ENCODE results near the gene TSNAXIP1.
"Not testable (repeated sequence)": the region's sequence is repeated elsewhere in the genome, so short reads cannot be mapped to it uniquely, and the experiment has no call there.

Gene TSNAXIP1

DNA sequence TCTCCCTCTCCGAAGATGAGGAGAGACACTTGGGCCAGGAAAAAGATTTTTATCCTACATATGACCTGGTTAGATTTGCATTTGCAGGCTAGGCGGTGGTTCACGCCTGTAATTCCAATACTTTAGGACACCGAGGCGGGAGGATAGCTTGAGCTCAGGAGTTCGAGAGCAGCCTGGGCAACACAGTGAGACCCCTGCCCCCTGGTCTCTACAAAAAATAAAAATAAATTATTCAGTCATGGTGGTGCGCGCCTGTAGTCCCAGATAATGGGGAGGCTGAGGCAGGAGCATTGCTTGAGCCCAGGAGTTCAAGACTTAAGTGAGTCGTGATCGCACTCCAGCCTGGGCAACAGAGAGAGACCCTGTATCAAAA, 27.5 kb downstream of the TSNAXIP1 start:
- DNase-seq, result no peak

DNA sequence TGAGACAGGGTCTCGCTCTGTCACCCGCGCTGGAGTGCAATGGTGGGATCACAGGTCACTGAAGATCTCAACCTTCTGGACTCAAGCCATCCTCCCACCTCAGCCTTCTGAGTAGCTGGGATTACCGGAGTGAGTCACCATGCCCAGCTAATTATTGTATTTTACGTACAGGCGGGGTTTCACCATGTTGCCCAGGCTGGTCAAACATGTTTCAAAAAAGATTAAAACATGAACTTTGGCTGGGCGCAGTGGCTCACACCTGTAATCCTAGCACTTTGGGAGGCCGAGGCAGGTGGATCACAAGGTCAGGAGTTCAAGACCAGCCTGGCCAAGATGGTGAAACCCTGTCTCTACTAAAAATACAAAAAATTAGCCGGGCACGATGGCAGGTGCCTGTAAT, 30.5 kb downstream of the TSNAXIP1 start:
- DNase-seq, result not testable (repeated sequence)

DNA sequence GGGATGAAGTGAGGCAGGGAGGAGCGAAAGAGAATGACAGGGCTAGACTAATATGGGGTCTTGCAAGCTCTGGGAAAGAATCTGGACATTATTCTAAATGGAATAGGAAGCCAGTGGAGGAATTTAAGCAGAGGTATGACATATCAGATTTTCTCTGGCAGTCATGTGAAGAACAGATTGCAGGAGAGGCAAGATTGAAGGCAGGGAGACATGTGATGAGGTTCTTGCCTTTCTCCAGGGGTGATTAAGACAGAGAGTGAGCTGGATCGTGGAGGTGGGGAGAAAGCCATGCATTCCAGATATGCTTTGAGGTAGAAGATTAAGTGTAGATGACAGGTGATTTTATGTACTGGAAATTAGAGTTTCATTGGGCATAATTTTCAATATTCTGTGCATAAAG, 31.1 kb downstream of the TSNAXIP1 start:
- DNase-seq, result no peak

DNA sequence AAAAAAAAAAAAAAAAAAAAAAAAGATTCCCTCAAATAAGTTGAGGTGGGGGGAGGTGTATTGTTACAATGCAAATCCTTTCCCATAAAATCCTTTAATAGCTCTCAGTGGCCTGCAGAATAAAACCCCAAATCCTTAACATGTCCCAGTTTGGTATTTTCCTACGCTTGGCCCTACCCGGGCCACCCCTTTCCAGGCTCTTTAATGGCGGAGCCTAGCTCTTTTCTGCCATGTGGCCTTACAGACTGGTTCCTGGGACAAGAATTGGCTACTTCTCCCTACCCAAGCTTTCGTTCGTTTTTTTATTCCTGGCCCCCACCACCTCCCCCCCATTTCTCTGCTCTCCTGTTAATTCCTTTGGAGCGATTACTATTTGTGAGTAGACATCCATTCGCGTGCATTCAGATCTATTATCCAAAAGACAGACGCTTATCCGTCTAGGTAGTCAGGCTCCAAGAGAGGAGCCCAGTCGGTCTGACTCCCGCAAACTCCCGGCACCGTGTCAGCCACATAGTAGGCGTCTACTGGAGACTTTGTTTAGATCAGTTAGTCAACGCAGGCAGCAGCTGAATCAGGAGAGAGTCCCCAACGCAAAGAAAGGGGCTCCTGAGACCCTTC, 34.6 kb downstream of the TSNAXIP1 start:
- no peak for DNase-seq

DNA sequence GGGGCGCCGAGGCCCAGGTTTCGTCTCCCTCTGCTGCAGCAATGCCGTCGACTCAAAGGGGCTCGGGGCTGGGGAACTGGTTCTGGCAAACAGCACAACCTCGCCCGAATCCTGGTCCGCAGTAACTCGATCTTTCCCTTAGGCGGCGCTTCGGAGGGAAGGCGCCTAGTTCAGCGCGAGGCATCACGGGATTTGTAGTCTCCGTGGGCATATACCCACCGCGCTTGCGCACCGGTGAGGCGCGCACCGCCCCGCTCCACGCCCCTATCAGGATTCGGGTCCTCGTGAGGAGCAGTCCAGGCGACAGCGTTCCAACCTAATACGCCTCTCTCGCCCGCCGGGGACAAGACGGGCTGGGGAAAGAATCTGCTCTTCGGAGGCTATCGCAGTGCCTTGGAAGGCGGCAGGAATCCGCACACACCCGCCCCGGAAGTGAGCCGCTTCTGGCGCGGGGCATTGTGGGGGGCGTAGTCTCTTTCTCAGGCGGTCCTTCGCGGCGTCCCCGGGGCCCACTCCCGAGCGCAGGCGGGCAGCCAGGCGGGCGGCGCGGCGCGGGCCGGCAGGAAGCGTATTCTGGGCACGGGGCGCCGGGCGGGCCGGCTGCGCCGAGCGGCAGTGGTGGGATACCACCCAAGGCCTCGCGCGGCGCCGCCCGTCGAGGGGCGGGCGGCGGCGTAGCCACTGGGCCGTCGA, 35.3 kb downstream of the TSNAXIP1 start, which contains the start of gene THAP11:
THAP11 (plus strand) TSS at position 505 of the 693 bp plus-strand sequence. CDS start 235 bp downstream, outside the sequence.
- DNase-seq, result peak; percentile 78

DNA sequence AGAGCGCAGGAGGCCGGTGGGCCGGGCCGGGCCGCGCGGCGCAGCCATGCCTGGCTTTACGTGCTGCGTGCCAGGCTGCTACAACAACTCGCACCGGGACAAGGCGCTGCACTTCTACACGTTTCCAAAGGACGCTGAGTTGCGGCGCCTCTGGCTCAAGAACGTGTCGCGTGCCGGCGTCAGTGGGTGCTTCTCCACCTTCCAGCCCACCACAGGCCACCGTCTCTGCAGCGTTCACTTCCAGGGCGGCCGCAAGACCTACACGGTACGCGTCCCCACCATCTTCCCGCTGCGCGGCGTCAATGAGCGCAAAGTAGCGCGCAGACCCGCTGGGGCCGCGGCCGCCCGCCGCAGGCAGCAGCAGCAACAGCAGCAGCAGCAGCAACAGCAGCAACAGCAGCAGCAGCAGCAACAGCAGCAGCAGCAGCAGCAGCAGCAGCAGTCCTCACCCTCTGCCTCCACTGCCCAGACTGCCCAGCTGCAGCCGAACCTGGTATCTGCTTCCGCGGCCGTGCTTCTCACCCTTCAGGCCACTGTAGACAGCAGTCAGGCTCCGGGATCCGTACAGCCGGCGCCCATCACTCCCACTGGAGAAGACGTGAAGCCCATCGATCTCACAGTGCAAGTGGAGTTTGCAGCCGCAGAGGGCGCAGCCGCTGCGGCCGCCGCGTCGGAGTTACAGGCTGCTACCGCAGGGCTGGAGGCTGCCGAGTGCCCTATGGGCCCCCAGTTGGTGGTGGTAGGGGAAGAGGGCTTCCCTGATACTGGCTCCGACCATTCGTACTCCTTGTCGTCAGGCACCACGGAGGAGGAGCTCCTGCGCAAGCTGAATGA, 36.0 kb downstream of the TSNAXIP1 start:
- DNase-seq, result peak; percentile 20

DNA sequence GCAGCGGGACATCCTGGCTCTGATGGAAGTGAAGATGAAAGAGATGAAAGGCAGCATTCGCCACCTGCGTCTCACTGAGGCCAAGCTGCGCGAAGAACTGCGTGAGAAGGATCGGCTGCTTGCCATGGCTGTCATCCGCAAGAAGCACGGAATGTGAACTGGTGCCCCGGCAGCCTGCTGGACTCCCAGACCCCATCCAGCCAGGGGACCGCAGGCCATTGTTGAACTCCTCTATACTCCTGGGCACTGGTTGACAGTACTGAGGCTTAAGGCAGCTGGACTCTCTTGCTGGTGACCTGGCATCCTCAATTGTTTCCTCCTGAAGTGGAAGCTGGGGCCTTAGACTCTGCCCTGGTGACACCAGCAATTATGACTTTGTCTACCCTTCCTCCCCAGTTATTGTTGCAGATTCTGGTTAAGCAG, 36.7 kb downstream of the TSNAXIP1 start:
- peak; percentile 17 for DNase-seq

DNA sequence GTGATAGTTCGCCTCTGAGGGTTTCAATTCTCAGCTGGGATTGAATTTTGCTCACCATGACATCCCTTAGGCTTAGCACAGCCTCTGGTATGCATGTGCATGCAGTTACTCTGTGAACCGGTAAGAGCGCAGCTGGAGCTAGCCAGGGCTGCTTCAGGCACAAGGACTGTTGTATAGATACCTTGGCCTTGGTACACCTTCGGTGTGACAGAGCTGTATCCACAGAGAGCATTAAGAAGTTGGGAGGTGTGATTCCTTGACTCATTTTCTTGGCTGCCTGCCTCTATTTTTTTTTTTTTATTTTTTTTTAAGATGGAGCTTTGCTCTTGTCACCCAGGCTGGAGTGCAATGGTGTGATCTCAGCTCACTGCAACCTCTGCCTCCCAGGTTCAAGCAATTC, 37.8 kb downstream of the TSNAXIP1 start:
- DNase-seq, result no peak

DNA sequence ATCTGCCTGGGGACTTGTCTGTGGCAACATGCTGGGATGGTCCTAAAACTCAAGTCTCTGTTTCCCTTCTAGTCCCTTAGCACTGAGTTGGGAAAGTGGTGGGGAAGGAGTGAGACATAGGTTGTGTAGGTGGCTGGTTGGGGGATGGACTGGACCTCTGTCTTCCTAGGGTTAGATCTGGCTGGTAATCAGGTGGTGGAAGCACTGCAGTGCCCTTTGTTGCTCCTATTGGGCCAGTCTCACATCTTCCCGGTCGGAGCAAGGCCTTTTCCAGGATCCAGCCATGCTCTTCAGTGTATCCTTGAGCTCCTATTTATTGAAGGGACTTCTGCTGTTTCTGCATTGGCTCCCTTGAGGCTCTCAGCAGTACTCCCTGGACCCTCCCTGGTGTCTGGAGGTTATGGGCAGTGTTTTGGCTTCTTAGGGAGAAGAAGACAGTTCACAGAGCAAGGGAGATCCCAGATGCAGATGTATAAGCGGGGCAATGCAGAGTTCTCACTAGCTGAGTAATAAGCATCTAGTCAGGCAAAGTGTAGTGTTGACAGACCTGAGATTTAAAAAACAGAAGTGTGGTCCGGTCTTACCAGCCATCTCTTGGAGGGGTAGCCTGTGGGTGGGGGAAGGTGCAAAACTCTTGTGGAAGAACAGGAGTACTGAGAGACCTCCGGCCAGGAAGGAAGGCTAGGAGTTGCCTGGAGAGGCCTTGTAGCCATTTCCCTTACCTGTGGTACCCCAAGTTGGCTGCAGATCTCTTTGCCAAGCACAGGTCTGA, 38.8 kb downstream of the TSNAXIP1 start:
- DNase-seq, result no peak

DNA sequence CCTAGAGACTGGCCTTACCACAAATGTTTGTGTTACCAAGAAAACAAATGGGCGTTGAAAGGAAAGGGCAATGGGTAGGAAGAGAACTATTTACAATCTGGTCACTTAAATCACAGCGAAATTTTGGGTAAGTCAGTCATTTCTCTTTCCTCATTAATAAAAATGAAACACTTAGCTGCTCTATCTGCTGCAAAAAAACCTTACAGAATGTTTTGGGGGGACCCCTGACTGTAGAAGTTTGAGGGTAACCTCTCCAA, 39.3 kb downstream of the TSNAXIP1 start:
- DNase-seq, result no peak

DNA sequence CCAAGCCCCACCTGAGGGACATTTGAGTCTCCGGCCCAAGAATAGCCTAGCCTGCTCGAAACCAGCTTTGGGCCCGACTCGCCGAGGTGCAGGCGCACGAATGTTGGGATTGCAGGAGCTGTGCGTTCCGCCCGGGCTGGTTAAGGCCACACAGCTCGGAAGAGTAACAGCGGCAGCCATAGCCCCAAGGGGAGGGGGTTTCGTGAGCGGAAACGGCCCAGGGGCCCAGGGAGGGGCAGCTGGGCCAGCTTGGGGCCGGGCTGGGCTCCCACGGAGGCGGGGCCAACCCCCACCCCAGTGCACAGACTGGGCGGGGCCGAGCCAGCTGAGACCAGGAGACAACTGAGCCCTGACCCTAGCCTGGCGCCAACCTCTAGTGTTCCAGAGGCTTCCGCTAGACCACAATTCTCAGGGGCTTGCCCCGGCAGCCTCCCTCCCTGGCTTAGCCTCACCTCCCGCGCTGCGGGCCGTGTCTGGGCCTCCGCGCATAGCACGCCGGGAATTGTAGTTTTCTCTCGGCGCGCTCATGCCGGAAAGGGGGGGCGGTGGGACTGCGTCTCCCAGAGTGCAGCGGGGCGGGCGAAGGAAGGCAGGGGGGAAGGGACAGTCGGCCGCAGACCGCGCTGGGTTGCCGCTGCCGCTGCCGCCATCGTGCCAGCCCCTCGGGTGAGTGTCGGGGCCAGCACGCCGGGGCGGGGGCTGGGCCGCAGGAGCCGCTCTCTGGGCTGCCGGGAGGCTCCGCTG, 39.8 kb downstream of the TSNAXIP1 start, which contains the start of gene NUTF2:
NUTF2 (plus strand) TSS at position 614 of the 744 bp plus-strand sequence. CDS start 18,198 bp downstream, outside the sequence.
- DNase-seq, result peak; percentile 75

DNA sequence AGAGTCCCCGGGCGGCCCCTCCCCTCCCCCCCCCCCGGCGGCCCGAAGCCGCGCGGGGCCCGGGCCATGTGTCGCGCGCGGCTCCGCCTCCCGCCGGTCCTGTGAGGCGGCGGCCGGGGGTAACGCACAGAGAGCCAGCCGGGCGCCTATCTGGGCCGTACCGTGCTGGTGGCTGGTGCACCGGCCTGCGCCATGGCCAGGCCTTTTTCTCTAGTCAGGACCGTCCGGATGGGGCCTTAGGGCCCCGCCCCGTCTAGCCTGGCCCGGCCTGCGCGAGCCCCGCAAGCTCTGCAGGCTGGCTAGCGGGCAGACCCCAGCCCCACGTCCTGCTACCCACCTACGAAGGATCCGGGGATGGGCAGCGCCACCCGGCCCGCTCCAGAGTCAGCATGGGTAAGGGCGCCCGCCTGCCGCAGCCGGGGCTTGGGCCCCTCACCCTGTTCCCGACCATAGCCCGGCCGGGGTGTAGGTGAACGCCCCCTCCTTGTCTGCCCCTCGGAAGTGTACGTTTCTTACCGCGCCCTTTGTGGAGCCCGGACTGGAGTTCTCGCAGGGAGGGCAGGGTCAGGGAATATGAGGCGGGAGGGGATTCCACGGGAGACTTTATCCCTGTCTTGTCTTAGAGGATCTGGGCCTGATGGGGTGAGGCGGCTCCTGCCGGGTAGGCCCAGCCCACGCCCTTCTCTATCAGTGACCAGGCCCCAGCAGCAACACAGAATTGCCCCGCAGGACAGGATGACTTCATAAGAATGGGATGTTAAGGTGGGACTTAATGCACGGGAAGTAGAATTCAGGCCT, 40.6 kb downstream of the TSNAXIP1 start, which contains the start of gene CENPT:
CENPT (minus strand) TSS at position 630 of the 798 bp plus-strand sequence. CDS start 13,834 bp downstream, outside the sequence.
- no peak for DNase-seq

DNA sequence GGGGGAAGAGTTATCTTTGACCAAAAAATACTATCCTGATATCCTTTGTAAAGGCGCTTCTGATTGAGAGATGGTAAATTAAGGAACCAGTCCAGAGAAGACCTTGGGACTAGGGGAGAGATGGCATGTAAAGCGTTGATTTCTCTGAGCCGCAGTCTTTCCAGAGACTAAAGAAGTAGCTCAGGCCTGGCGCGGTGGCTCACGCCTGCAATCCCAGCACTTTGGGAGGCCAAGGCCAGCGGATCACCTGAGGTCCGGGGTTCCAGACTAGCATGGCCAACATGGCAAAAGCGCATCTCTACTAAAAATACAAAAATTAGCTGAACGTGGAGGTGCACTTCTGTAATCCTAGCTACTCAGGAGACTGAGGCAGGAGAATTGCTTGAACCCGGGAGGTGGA, 41.4 kb downstream of the TSNAXIP1 start:
- no peak for DNase-seq

DNA sequence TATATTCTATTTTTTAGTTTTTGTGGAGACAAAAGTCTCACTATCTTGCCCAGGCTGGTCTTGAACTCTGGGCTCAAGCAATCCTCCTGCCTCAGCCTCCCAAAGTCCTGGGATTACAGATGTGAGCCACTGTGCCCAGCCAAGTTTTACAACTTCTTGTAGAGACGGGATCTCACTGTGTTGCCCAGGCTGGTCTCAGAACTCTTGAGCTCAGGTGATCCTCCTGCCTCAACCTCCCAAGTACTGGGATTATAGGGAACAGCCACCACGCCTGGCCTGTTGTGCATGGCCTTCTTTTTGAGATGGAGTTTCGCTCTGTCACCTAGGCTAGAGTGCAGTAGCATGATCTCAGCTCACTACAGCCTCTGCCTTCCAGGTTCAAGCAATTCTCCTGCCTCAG, 47.0 kb downstream of the TSNAXIP1 start:
- no peak for DNase-seq

DNA sequence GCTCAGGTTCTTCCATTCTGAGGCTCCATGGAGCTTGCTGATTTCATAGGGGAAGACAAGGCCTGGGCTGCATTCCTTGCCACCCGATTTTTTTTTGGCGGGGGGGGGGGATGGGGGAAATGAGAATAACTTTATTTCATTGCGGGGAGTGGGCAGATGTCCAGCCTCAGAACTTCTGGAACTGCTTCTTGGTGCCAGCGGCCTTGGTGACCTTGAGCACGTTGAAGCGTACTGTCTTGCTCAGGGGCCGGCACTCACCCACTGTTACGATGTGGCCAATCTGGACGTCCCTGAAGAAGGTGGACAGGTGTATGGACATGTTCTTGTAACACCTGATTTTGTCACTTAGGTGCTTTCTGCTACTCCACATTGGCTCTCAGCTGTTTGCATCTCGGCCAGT, 49.1 kb downstream of the TSNAXIP1 start:
- no peak for DNase-seq

DNA sequence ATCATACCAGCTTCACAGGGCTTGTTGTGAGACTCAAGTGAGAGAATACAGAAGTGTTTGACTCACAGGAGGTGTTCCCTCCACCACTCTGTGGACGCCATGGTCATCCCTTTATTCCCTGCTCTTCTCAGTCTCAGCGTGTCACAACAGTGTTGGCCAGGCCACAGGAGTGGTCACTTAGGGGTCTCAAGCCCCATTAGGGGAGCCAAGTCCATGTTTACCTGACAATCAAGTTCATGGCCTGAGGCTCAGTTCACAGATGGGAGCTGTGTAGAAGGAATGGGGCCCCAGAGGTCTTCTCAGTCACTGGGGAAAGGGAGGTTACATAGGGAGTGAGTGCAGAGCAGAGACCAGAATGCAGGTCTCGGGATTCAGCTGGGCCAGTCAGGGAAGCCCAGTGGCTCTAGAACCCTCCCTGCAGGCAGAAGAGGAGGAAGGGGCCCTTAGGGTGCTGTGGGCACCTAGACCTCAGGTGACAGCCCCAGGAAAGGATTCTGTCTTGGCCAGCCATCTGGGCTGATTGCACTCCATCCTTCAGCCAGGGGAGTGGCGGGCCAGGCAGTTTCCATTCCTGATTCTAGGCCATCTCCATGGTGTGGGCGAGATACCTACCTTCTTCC, 50.3 kb downstream of the TSNAXIP1 start:
- no peak for DNase-seq

DNA sequence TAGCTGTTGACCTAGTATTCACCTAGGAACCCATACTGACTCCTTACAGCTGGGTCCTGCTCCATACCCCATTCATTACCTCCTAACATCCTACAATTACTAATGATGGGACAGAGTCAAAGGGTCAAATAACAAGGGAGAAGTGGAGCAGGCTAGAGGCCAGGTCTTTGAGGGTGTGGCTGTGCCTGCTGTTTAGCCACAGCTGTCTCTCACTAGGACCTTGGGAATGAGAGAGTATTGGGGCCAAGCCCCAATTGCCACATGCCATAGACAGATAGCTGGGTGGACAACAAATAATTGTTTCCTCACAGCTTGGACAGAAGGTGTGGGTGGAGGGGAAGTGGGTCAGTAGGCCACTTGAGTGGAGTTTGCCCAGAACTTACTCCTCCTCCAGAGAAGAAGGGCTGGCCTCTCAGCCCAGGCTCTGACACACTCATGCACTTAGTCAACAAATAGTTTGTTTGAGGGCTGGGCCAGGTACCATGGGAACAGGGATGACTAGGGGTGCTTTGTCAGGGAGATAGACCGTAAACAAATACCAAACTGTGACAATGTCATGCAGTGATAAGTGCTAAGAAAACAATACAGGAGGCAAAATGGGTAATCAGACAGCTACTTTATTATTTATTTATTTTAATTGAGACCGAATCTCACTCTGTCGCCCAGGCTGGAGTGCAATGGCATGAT, 51.0 kb downstream of the TSNAXIP1 start:
- peak; percentile 13 for DNase-seq

DNA sequence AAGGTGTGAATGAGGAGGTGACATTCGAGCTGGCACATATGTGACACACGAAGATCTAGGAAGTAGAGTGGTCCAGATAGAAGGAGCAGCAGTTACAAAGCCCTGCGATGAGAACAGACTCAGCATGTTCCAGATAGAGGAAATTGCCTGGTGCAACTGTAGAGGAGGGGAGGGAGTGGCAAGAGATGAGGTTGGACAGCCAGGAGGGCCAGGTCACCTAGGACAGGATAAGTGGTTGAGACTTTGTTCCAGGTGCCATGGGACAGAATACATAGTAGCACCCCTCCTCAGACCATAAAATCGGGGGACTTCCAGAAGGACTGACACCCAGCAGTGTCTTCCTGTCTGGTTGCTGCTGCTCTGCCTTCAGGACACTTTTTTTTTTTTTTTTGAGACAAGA, 51.8 kb downstream of the TSNAXIP1 start:
- no peak for DNase-seq

DNA sequence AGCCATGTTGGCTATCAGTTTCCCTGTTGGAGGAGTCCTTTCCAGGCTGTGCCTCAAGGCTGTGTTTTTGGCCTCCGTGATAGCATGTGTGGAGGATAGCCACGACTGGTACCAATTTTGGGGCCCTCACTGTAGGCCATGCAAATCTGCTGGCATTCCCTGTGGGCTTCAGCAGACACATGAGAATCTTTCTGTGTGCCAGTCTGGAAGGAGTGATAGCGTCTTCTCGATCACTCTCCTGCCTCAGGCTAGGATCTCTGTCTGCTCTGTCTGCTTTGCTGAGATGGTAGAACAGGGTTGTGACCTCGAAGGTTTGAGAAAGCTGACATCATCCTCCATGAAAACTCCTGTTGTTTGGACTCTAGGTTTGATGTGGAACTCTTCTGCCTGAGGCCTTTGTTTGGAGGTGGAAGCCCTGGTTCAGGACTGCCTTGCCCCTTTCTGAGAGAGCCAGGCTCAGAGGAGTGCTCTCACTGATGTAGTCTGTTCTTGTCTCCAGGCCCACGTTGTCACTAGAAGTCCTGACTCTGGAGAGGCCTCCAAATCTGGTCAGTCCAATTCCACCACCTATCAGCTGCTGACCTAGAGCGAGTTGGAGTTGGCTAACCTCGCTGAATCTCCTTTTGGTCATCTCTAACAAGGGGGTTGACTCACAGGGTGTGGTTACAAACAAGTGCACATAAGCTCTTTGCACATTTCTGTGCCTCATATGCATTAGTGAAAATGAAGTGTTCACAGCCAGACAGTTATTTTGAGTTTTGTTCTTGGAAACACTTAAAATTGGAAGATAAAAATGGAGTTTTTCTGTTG, 54.1 kb downstream of the TSNAXIP1 start:
- no peak for DNase-seq

All from DMS79 treated with DMSO at 0.1 percent for 48 hours (cell line).